SK-N-SH (cell line): ENCODE measurements around the gene NUDT14. TPM values are rescaled to one million over a fixed set of nuclear protein-coding genes. Genes with fewer than 3 reads are reported as not detected.

Experiments used
- CTCF ChIA-PET: fragments of 300-600, 350-600 bp; formaldehyde crosslinking; extraction: SDS; loops from one replicate; lab custom pipeline; 2021; lab: Yijun Ruan, JAX
- POLR2A ChIA-PET: fragments of 350-600 bp; sonication (Branson Sonifier 250); formaldehyde crosslinking; extraction: SDS; loops from one replicate; lab custom pipeline; 2020; ENCODE audit warnings: antibody characterized with exemption, inconsistent platforms; lab: Yijun Ruan, JAX
- DNase-seq: peaks from one replicate; pipeline ENCODE4 v3.0.0; 2012
- H2AFZ ChIP-seq: fragments of 200-600 bp; sonication (generic); 2 replicates; pipeline ENCODE4 v1.8.1; 2016; ENCODE audit warnings: antibody characterized with exemption, mild to moderate bottlenecking, low read depth
- H3F3A ChIP-seq: fragments of 200-600 bp; sonication (generic); replicated peaks from 2 replicates; pipeline ENCODE3; 2016; ENCODE audit warnings: antibody characterized with exemption, mild to moderate bottlenecking; ENCODE audit not compliant: insufficient read depth
- H3K27ac ChIP-seq, 2 experiments: fragments of 200-500 bp in 1 of 2; fragments of 200-600 bp in 1 of 2; sonication (Bioruptor generic) in 1 of 2; sonication (generic), shearing (Covaris generic) in 1 of 2; 2 replicates each; pipeline versions ENCODE4 v1.5.1 to v1.6.1; 2014 to 2016; ENCODE audit warnings: low read depth in 2 of 2, inconsistent platforms in 1 of 2, low read length in 1 of 2, mild to moderate bottlenecking in 1 of 2, mixed read lengths in 1 of 2
- H3K27me3 ChIP-seq: fragments of 200-600 bp; sonication (generic), shearing (Covaris generic); 2 replicates; pipeline ENCODE4 v1.6.1; 2016; ENCODE audit warnings: mixed run types; ENCODE audit not compliant: insufficient read depth
- H3K36me3 ChIP-seq, 2 experiments: fragments of 200-500 bp in 1 of 2; fragments of 200-600 bp in 1 of 2; sonication (Bioruptor generic) in 1 of 2; sonication (generic) in 1 of 2; replicated peaks in 1 of 2; 2 replicates each; pipeline versions ENCODE3 to v1.5.1; 2014 to 2016; ENCODE audit warnings: low read length in 1 of 2, mild to moderate bottlenecking in 1 of 2; ENCODE audit not compliant: insufficient read depth in 2 of 2, control insufficient read depth in 1 of 2
- H3K4me1 ChIP-seq, 2 experiments: fragments of 200-500 bp in 1 of 2; fragments of 200-600 bp in 1 of 2; sonication (Bioruptor generic) in 1 of 2; sonication (generic), shearing (Covaris generic) in 1 of 2; 2 replicates each; pipeline versions ENCODE4 v1.5.1 to v1.6.1; 2014 to 2016; ENCODE audit warnings: low read depth in 1 of 2, low read length in 1 of 2, mixed run types in 1 of 2; ENCODE audit not compliant: insufficient read depth in 2 of 2, control insufficient read depth in 1 of 2
- H3K4me2 ChIP-seq: fragments of 200-600 bp; sonication (generic), shearing (Covaris generic); 2 replicates; pipeline ENCODE4 v1.6.1; 2017; ENCODE audit warnings: mixed run types
- H3K4me3 ChIP-seq, 2 experiments: fragments of 200-500 bp in 1 of 2; fragments of 200-600 bp in 1 of 2; sonication (Bioruptor generic) in 1 of 2; sonication (generic), shearing (Covaris generic) in 1 of 2; 2 replicates each; pipeline versions ENCODE4 v1.5.1 to v1.8.1; 2014 to 2016; ENCODE audit warnings: low read depth in 2 of 2, inconsistent platforms in 1 of 2, low read length in 1 of 2, mild to moderate bottlenecking in 1 of 2, mixed read lengths in 1 of 2, moderate library complexity in 1 of 2
- H3K79me2 ChIP-seq: fragments of 200-600 bp; sonication (generic); 2 replicates; pipeline ENCODE4 v1.8.1; 2017; ENCODE audit warnings: mild to moderate bottlenecking; ENCODE audit not compliant: insufficient read depth
- H3K9ac ChIP-seq: fragments of 200-600 bp; sonication (generic); 2 replicates; pipeline ENCODE4 v1.6.1; 2017; ENCODE audit warnings: mixed run types
- H3K9me2 ChIP-seq: fragments of 200-600 bp; sonication (generic); 2 replicates; pipeline ENCODE4 v1.6.1; 2017; ENCODE audit warnings: mixed run types
- H3K9me3 ChIP-seq: fragments of 200-600 bp; sonication (generic); 2 replicates; pipeline ENCODE4 v1.6.1; 2017; ENCODE audit warnings: mixed run types, mild to moderate bottlenecking, moderate library complexity
- H4K20me1 ChIP-seq: fragments of 200-600 bp; sonication (generic); 2 replicates; pipeline ENCODE4 v1.6.1; 2017; ENCODE audit warnings: mild to moderate bottlenecking, mixed run types; ENCODE audit not compliant: insufficient read depth
- CHD2 ChIP-seq: fragments of 150-350 bp; IDR thresholded peaks from 2 replicates; pipeline ENCODE4 v1.6.1; 2018; ENCODE audit warnings: low read length; ENCODE audit not compliant: partially characterized antibody
- EP300 ChIP-seq, 2 experiments: IDR thresholded peaks; 2 replicates each; pipeline versions ENCODE4 v1.4.0 to v1.6.1; 2012; ENCODE audit warnings: borderline replicate concordance in 1 of 2, low read depth in 1 of 2, low read length in 1 of 2
- EZH2phosphoT487 ChIP-seq: fragments of 200-600 bp; sonication (generic); IDR thresholded peaks from 2 replicates; pipeline ENCODE4 v1.6.1; 2017; ENCODE audit warnings: low read depth, mixed run types, mild to moderate bottlenecking, antibody characterized with exemption, moderate library complexity, borderline replicate concordance
- FOXM1 ChIP-seq: IDR thresholded peaks from 2 replicates; pipeline ENCODE4 v1.4.0; 2012; ENCODE audit warnings: low read depth, mild to moderate bottlenecking
- GABPA ChIP-seq: IDR thresholded peaks from 2 replicates; pipeline ENCODE4 v1.4.0; 2012; ENCODE audit warnings: low read depth, mild to moderate bottlenecking
- GATA2 ChIP-seq: sonication (generic); formaldehyde crosslinking; IDR thresholded peaks from 2 replicates; pipeline ENCODE4 v1.5.0; 2020; ENCODE audit warnings: mild to moderate bottlenecking, missing genetic modification reagents
- JUND ChIP-seq: IDR thresholded peaks from 2 replicates; pipeline ENCODE4 v1.4.0; 2012
- MEF2A ChIP-seq: IDR thresholded peaks from 2 replicates; pipeline ENCODE4 v1.4.0; 2012; ENCODE audit warnings: low read depth, borderline replicate concordance
- MXI1 ChIP-seq: IDR thresholded peaks from 2 replicates; pipeline ENCODE4 v1.6.1; 2012; ENCODE audit warnings: mild to moderate bottlenecking, low read depth, low read length, improper control_type of control experiment
- NFIC ChIP-seq: IDR thresholded peaks from 2 replicates; pipeline ENCODE4 v1.4.0; 2012; ENCODE audit warnings: borderline replicate concordance
- TCF12 ChIP-seq: IDR thresholded peaks from 2 replicates; pipeline ENCODE4 v1.4.0; 2012
- TEAD4 ChIP-seq: IDR thresholded peaks from 2 replicates; pipeline ENCODE4 v1.4.0; 2012; ENCODE audit warnings: mild to moderate bottlenecking, borderline replicate concordance; ENCODE audit not compliant: insufficient read depth
- WGBS: methylation state at CpG from one replicate; pipeline ENCODE4 v1.1.6; 2017; ENCODE audit warnings: low lambda C conversion rate; 5-methylcytosine and 5-hydroxymethylcytosine counted together
- polyA plus RNA-seq, 3 experiments: library from polyadenylated mRNA; depleted of rRNA; stranded (reverse); fragments of >200 nt; gene quantifications; 2 replicates each; pipeline ENCODE4 v1.2.3, GENCODE V29; 2012
- TF ChIP-seq, protein P1 (sequence below): IDR thresholded peaks from 2 replicates; pipeline ENCODE4 v1.4.0; 2012; ENCODE audit warnings: low read depth, borderline replicate concordance
- TF ChIP-seq, protein P2 (sequence below): IDR thresholded peaks from 2 replicates; pipeline ENCODE4; 2012
- TF ChIP-seq, protein P3 (sequence below): IDR thresholded peaks from 2 replicates; pipeline ENCODE4 v1.4.0; 2012; ENCODE audit warnings: low read depth
- TF ChIP-seq, protein P4 (sequence below): fragments of 200-600 bp; sonication (generic); IDR thresholded peaks from 2 replicates; pipeline ENCODE4 v1.6.1; 2017; ENCODE audit warnings: antibody characterized with exemption, mild to moderate bottlenecking, moderate library complexity
- TF ChIP-seq, protein P5 (sequence below): IDR thresholded peaks from 2 replicates; pipeline ENCODE4 v1.6.1; 2012; ENCODE audit warnings: mild to moderate bottlenecking, low read depth, low read length, moderate library complexity

NUDT14 gene
- polyA plus RNA-seq, 1 of the 3 experiments (the other 2 are of a cell fraction): 18.4 TPM

DNA sequence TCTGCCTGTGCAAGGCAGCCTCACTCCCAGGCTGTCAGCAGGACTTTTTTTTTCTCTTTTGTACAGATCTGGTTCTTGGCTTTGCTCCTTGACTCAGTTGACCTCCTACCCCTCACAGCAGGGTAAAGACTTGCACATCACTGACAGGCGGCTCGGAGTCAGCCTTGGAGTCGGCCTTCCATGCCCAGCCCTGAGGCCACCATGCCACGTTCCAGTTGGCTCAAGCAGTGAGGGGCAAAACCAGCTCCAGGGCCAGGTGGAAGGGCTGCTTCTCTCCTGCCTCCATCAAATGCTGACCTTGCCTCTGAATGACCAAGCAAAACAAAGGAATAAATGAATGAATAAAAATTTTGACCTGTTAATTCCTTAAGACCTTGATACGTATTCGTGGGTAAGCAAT, 40.1 kb downstream of the NUDT14 start:
- H3K9ac ChIP-seq: no peak overlapping the region
- 78% methylated on average over 6 of the region's 6 CpGs for WGBS
- no peaks in the 10 kb centered on the region for H3F3A ChIP-seq
- H3K9me2 ChIP-seq: no peaks in the 10 kb centered on the region
- H2AFZ ChIP-seq: no peak overlapping the region
- H3K79me2 ChIP-seq: no peaks in the 10 kb centered on the region
- peaks cover 0 to 12% of the 10 kb centered on the region in 2 experiments; a peak in 1 of 4 replicates for H3K4me1 ChIP-seq
- H3K4me3 ChIP-seq: no peak overlapping the region
- no peak overlapping the region for H3K4me2 ChIP-seq
- POLR2A ChIA-PET: no interaction called here
- CTCF ChIA-PET: no interaction called here
- no peaks in the 10 kb centered on the region for H3K36me3 ChIP-seq
- no peaks in the 10 kb centered on the region for H4K20me1 ChIP-seq
- no peaks in the 10 kb centered on the region for H3K9me3 ChIP-seq
- TF ChIP-seq MXI1 (no peak), JUND (no peak), CHD2 (no peak), MEF2A (no peak), NFIC (no peak), TEAD4 (no peak), EZH2phosphoT487 (no peak), GABPA (no peak), FOXM1 (no peak), TCF12 (no peak), GATA2 (CRISPR knock-in tag) (no peak), EP300 (IDR thresholded peaks at IDR 0.05; ENCODE audit: borderline replicate concordance in 1 of 2, low read depth in 1 of 2, low read length in 1 of 2) (no peak)
- TF ChIP-seq, protein P1, sequence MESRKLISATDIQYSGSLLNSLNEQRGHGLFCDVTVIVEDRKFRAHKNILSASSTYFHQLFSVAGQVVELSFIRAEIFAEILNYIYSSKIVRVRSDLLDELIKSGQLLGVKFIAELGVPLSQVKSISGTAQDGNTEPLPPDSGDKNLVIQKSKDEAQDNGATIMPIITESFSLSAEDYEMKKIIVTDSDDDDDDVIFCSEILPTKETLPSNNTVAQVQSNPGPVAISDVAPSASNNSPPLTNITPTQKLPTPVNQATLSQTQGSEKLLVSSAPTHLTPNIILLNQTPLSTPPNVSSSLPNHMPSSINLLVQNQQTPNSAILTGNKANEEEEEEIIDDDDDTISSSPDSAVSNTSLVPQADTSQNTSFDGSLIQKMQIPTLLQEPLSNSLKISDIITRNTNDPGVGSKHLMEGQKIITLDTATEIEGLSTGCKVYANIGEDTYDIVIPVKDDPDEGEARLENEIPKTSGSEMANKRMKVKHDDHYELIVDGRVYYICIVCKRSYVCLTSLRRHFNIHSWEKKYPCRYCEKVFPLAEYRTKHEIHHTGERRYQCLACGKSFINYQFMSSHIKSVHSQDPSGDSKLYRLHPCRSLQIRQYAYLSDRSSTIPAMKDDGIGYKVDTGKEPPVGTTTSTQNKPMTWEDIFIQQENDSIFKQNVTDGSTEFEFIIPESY: no peak
- TF ChIP-seq, protein P2, sequence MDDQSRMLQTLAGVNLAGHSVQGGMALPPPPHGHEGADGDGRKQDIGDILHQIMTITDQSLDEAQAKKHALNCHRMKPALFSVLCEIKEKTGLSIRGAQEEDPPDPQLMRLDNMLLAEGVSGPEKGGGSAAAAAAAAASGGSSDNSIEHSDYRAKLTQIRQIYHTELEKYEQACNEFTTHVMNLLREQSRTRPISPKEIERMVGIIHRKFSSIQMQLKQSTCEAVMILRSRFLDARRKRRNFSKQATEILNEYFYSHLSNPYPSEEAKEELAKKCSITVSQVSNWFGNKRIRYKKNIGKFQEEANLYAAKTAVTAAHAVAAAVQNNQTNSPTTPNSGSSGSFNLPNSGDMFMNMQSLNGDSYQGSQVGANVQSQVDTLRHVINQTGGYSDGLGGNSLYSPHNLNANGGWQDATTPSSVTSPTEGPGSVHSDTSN: no peak
- TF ChIP-seq, protein P3, sequence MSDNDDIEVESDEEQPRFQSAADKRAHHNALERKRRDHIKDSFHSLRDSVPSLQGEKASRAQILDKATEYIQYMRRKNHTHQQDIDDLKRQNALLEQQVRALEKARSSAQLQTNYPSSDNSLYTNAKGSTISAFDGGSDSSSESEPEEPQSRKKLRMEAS: no peak
- TF ChIP-seq, protein P4, sequence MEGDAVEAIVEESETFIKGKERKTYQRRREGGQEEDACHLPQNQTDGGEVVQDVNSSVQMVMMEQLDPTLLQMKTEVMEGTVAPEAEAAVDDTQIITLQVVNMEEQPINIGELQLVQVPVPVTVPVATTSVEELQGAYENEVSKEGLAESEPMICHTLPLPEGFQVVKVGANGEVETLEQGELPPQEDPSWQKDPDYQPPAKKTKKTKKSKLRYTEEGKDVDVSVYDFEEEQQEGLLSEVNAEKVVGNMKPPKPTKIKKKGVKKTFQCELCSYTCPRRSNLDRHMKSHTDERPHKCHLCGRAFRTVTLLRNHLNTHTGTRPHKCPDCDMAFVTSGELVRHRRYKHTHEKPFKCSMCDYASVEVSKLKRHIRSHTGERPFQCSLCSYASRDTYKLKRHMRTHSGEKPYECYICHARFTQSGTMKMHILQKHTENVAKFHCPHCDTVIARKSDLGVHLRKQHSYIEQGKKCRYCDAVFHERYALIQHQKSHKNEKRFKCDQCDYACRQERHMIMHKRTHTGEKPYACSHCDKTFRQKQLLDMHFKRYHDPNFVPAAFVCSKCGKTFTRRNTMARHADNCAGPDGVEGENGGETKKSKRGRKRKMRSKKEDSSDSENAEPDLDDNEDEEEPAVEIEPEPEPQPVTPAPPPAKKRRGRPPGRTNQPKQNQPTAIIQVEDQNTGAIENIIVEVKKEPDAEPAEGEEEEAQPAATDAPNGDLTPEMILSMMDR: no peak
- TF ChIP-seq, protein P5, sequence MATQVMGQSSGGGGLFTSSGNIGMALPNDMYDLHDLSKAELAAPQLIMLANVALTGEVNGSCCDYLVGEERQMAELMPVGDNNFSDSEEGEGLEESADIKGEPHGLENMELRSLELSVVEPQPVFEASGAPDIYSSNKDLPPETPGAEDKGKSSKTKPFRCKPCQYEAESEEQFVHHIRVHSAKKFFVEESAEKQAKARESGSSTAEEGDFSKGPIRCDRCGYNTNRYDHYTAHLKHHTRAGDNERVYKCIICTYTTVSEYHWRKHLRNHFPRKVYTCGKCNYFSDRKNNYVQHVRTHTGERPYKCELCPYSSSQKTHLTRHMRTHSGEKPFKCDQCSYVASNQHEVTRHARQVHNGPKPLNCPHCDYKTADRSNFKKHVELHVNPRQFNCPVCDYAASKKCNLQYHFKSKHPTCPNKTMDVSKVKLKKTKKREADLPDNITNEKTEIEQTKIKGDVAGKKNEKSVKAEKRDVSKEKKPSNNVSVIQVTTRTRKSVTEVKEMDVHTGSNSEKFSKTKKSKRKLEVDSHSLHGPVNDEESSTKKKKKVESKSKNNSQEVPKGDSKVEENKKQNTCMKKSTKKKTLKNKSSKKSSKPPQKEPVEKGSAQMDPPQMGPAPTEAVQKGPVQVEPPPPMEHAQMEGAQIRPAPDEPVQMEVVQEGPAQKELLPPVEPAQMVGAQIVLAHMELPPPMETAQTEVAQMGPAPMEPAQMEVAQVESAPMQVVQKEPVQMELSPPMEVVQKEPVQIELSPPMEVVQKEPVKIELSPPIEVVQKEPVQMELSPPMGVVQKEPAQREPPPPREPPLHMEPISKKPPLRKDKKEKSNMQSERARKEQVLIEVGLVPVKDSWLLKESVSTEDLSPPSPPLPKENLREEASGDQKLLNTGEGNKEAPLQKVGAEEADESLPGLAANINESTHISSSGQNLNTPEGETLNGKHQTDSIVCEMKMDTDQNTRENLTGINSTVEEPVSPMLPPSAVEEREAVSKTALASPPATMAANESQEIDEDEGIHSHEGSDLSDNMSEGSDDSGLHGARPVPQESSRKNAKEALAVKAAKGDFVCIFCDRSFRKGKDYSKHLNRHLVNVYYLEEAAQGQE: no peak
- DNase-seq: no peak
- H3K27ac ChIP-seq: no peak overlapping the region
- H3K27me3 ChIP-seq: no peaks in the 10 kb centered on the region
